ACHN (cell line): ENCODE results near the gene EHHADH.
A peak's percentile ranks its signal among the peaks of the same experiment; 100 is the strongest.

Experiments
- DNase-seq: peaks from one replicate; pipeline ENCODE4 v3.0.0-alpha.2; 2015
- in situ Hi-C: cut with HindIII; loops from 2 replicates; pipeline ENCODE4 v1.10.0; 2017; ENCODE audit warnings: low sequenced_read_pairs, low pct_ligation_motif_present, low pct_unique_long_range_greater_than_20kb

EHHADH gene

GRCh38 chr3:185155678-185156077 lies 98.2 kb downstream of the EHHADH start:
- DNase-seq = no peak
- in situ Hi-C loops = no loop called here

- in situ Hi-C loops = no loop called here
- no peak for DNase-seq
Measured at GRCh38 chr3:185153861-185154629, 99.8 kb downstream of the EHHADH start.

GRCh38 chr3:185153171-185153771 lies 100.6 kb downstream of the EHHADH start:
- no peak for DNase-seq

GRCh38 chr3:185152410-185153170 lies 101.3 kb downstream of the EHHADH start, which contains the start of gene C3orf70:
TSS of gene C3orf70 (minus strand) at chr3:185153060. CDS start at chr3:185152823, 237 bp downstream.
- peak; percentile 16 for DNase-seq
- in situ Hi-C loops = no loop called here

More at GRCh38 chr3:185153171-185153771, 100.6 kb downstream of the EHHADH start:
- in situ Hi-C loops = no loop called here

- in situ Hi-C loops = no loop called here
- DNase-seq = no peak
Measured at GRCh38 chr3:185151964-185152409, 101.9 kb downstream of the EHHADH start.

- in situ Hi-C loops = no loop called here
- no peak for DNase-seq
Measured at GRCh38 chr3:185151101-185151963, 102.5 kb downstream of the EHHADH start.

- in situ Hi-C loops = no loop called here
- DNase-seq = no peak
Measured at GRCh38 chr3:185150561-185150960, 103.3 kb downstream of the EHHADH start.

GRCh38 chr3:185149591-185149990 lies 104.3 kb downstream of the EHHADH start:
- in situ Hi-C loops = no loop called here
- no peak for DNase-seq

- in situ Hi-C loops = no loop called here
- DNase-seq = no peak
Measured at GRCh38 chr3:185145511-185145910, 108.3 kb downstream of the EHHADH start.

GRCh38 chr3:185144784-185145183 lies 109.1 kb downstream of the EHHADH start:
- in situ Hi-C loops = no loop called here
- DNase-seq = no peak
